Activated CD8-positive, alpha-beta T cell treated with anti-CD3 and anti-CD28 coated beads for 36 hours (primary cell): ENCODE measurements around the gene CATSPERB. TPM values are rescaled to one million over a fixed set of nuclear protein-coding genes. Genes with fewer than 3 reads are reported as not detected.
"Not testable (repeated sequence)": the region's sequence is repeated elsewhere in the genome, so short reads cannot be mapped to it uniquely, and the experiment has no call there.

Experiments used
- ATAC-seq: fragments of 200-7000 bp; cut with Tn5 transposase; one replicate; pipeline ENCODE4 v1.10.0; 2021; ENCODE audit warnings: mild to moderate bottlenecking, moderate library complexity
- CTCF ChIA-PET: fragments of 350-600 bp; sonication (Branson Sonifier 250); formaldehyde crosslinking; loops from one replicate; lab custom pipeline; 2021; ENCODE audit warnings: antibody characterized with exemption; lab: Charles Lee
- POLR2A ChIA-PET: fragments of 350-600 bp; sonication (Branson Sonifier 250); formaldehyde crosslinking; loops from one replicate; lab custom pipeline; 2021; ENCODE audit warnings: antibody characterized with exemption; lab: Charles Lee
- DNase-seq: peaks from one replicate; pipeline ENCODE4 v3.0.0-alpha.2; 2020
- H3K27ac Mint-ChIP-seq: one replicate; pipeline ENCODE4 v1.8.0; 2021; ENCODE audit warnings: mild to moderate bottlenecking, mixed read lengths
- H3K27me3 Mint-ChIP-seq: one replicate; pipeline ENCODE4 v1.8.0; 2021; ENCODE audit warnings: mixed read lengths
- H3K36me3 Mint-ChIP-seq: one replicate; pipeline ENCODE4 v1.8.0; 2021; ENCODE audit warnings: low read depth, mixed read lengths
- H3K4me1 Mint-ChIP-seq: one replicate; pipeline ENCODE4 v1.8.0; 2021; ENCODE audit warnings: low read depth, mixed read lengths
- H3K4me3 Mint-ChIP-seq: one replicate; pipeline ENCODE4 v1.8.0; 2021; ENCODE audit warnings: mild to moderate bottlenecking, moderate library complexity, mixed read lengths
- H3K9me3 Mint-ChIP-seq: one replicate; pipeline ENCODE4 v1.8.0; 2021; ENCODE audit warnings: mixed read lengths
- intact Hi-C: fragments of 100-400 bp; cut with micrococcal nuclease; formaldehyde crosslinking; loops from one replicate; pipeline ENCODE4 v1.10.0; 2022
- total RNA-seq, 2 experiments: library from RNA; stranded (reverse); gene quantifications; one replicate each; pipeline ENCODE4 v1.2.3, GENCODE V29; 2021
- TF ChIP-seq, protein P1 (sequence below): fragments of 200-600 bp; IDR thresholded peaks from one replicate; pipeline ENCODE4 v1.8.0; 2022; ENCODE audit warnings: antibody characterized with exemption, mild to moderate bottlenecking

Gene CATSPERB
- total RNA-seq, 2 experiments from 2014 or later: 0.27 to 0.60 TPM

GRCh38 chr14:91681893-91682563 is 49.9 kb downstream of the CATSPERB start:
- intact Hi-C loops: no loop called here
- ChIA-PET POLR2A (no interaction called here), CTCF (no interaction called here)
- ATAC-seq (peak; percentile 88), DNase-seq (peak; percentile 28)
- Mint-ChIP-seq H3K27ac (no peak overlapping the region), H3K9me3 (peaks cover 10% of the 10 kb centered on the region), H3K36me3 (no peaks in the 10 kb centered on the region), H3K4me1 (peaks cover 19% of the 10 kb centered on the region), H3K27me3 (no peaks in the 10 kb centered on the region), H3K4me3 (no peak overlapping the region)
- TF ChIP-seq, protein P1, sequence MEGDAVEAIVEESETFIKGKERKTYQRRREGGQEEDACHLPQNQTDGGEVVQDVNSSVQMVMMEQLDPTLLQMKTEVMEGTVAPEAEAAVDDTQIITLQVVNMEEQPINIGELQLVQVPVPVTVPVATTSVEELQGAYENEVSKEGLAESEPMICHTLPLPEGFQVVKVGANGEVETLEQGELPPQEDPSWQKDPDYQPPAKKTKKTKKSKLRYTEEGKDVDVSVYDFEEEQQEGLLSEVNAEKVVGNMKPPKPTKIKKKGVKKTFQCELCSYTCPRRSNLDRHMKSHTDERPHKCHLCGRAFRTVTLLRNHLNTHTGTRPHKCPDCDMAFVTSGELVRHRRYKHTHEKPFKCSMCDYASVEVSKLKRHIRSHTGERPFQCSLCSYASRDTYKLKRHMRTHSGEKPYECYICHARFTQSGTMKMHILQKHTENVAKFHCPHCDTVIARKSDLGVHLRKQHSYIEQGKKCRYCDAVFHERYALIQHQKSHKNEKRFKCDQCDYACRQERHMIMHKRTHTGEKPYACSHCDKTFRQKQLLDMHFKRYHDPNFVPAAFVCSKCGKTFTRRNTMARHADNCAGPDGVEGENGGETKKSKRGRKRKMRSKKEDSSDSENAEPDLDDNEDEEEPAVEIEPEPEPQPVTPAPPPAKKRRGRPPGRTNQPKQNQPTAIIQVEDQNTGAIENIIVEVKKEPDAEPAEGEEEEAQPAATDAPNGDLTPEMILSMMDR: no peak

- H3K4me3 Mint-ChIP-seq: no peak overlapping the region
- intact Hi-C loops: no loop called here
Observed at GRCh38 chr14:91681118-91681517, 50.8 kb downstream of the CATSPERB start.

DNA sequence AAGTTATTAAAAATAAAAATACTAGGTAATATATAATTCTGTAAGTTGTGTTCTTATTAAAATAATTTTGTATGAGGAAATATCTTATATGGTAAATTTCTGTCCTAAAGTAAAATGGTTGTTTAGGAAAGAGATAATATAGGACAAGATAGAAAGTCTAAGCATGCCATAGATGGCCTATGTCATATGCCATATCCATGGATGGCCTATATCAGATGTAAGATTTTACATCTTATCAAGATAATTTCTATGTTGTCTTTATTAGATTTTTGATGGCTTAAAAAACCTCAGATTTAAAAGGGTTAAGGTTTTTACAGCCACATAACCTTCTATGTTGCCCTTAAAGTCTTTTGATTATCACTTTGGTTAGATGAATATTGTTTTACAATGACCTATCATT is 52.6 kb downstream of the CATSPERB start:
- peaks cover 10% of the 10 kb centered on the region for H3K9me3 Mint-ChIP-seq
- H3K36me3 Mint-ChIP-seq: no peaks in the 10 kb centered on the region
- peaks cover 19% of the 10 kb centered on the region for H3K4me1 Mint-ChIP-seq
- ChIA-PET POLR2A (no interaction called here), CTCF (interaction anchor here (1.4 kb wide), 1 partner anchor 28 kb away, joined by 3 read pairs; no protein-coding TSS in a partner anchor)
- ATAC-seq (no peak), DNase-seq (no peak)
- intact Hi-C loops: no loop called here
- no peaks in the 10 kb centered on the region for H3K27me3 Mint-ChIP-seq
- H3K27ac Mint-ChIP-seq: no peak overlapping the region
- TF ChIP-seq, protein P1: no peak
- H3K4me3 Mint-ChIP-seq: no peak overlapping the region

More at GRCh38 chr14:91681118-91681517, 50.8 kb downstream of the CATSPERB start:
- no peak for ATAC-seq
- H3K36me3 Mint-ChIP-seq: no peaks in the 10 kb centered on the region
- no peak for DNase-seq
- peaks cover 19% of the 10 kb centered on the region for H3K4me1 Mint-ChIP-seq
- TF ChIP-seq, protein P1: no peak
- POLR2A ChIA-PET: no interaction called here
- H3K27ac Mint-ChIP-seq: no peak overlapping the region
- CTCF ChIA-PET: no interaction called here
- no peaks in the 10 kb centered on the region for H3K27me3 Mint-ChIP-seq
- H3K9me3 Mint-ChIP-seq: peaks cover 10% of the 10 kb centered on the region

GRCh38 chr14:91677687-91678086 is 54.2 kb downstream of the CATSPERB start:
- H3K36me3 Mint-ChIP-seq, CTCF ChIA-PET, H3K27ac Mint-ChIP-seq, ATAC-seq, DNase-seq, H3K4me3 Mint-ChIP-seq, H3K27me3 Mint-ChIP-seq, intact Hi-C loops: not testable (repeated sequence)
- POLR2A ChIA-PET: interaction anchor here (0.6 kb wide), 1 partner anchor 133 kb away, joined by 3 read pairs; no protein-coding TSS in a partner anchor
- Mint-ChIP-seq H3K4me1 (peaks cover 19% of the 10 kb centered on the region), H3K9me3 (peaks cover 10% of the 10 kb centered on the region)

DNA sequence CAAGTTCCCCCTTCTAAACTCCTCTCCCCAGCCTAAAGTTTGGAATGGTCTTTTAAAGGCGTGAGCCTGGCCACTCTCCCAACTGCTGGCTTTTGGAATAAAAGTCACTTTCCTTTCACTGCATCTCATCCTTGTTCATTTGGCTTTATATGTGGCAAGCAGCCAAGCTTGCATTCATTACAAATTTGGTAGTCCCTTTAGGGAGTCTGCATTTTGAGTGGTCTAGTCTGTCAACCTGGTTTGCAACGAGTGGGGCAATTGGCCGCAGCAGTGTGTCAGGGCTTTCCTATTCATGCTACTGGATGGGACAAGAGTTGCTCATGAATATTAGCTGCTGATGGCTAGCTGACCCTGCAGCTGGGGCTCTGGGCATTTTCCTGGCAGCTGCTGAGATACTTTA is 57.0 kb downstream of the CATSPERB start:
- H3K36me3 Mint-ChIP-seq: no peaks in the 10 kb centered on the region
- no peak for DNase-seq
- no peaks in the 10 kb centered on the region for H3K4me1 Mint-ChIP-seq
- ChIA-PET CTCF (no interaction called here), POLR2A (interaction anchor here (0.9 kb wide), 1 partner anchor 45 kb away, joined by 3 read pairs; no protein-coding TSS in a partner anchor)
- no peaks in the 10 kb centered on the region for H3K27me3 Mint-ChIP-seq
- no peak overlapping the region for H3K27ac Mint-ChIP-seq
- ATAC-seq: no peak
- H3K4me3 Mint-ChIP-seq: no peak overlapping the region
- intact Hi-C loops: no loop called here
- peaks cover 7% of the 10 kb centered on the region for H3K9me3 Mint-ChIP-seq
- TF ChIP-seq, protein P1: no peak
